Erythroblast (primary cell): ENCODE data around the gene ADCY5.

ENCODE experiments used
- DNase-seq, 2 experiments: peaks; one replicate each; lab custom pipeline; 2025; lab: John Stamatoyannopoulos, UW
- GATA1 ChIP-seq: IDR thresholded peaks from 2 replicates; pipeline ENCODE4 v1.6.1; 2011; ENCODE audit warnings: low read depth, mild to moderate bottlenecking, control low read depth, low read length, moderate library complexity
- POLR2A ChIP-seq: IDR thresholded peaks from 2 replicates; pipeline ENCODE4 v1.6.1; 2011; ENCODE audit warnings: mild to moderate bottlenecking, low read length

The ADCY5 gene

GRCh38 chr3:123388042-123388441 is 60.8 kb downstream of the ADCY5 start:
- TF ChIP-seq GATA1: no peak
- TF ChIP-seq POLR2A: no peak
- DNase-seq: no peak

- no peak for TF ChIP-seq GATA1
- TF ChIP-seq POLR2A: no peak
- DNase-seq: no peak
Observed at GRCh38 chr3:123387532-123387931, 61.4 kb downstream of the ADCY5 start.

GRCh38 chr3:123386477-123387040 is 62.3 kb downstream of the ADCY5 start:
- TF ChIP-seq POLR2A (no peak), GATA1 (no peak)
- no peak for DNase-seq

GRCh38 chr3:123385981-123386380 is 62.9 kb downstream of the ADCY5 start:
- TF ChIP-seq GATA1 (no peak), POLR2A (no peak)
- peak in 1 of 2 experiments; percentile 28 for DNase-seq

- TF ChIP-seq POLR2A (no peak), GATA1 (no peak)
- no peak for DNase-seq
Observed at GRCh38 chr3:123385499-123385898, 63.4 kb downstream of the ADCY5 start.

- DNase-seq: no peak
- TF ChIP-seq POLR2A: no peak
- TF ChIP-seq GATA1: no peak
Observed at GRCh38 chr3:123385001-123385401, 63.9 kb downstream of the ADCY5 start.

GRCh38 chr3:123384256-123384655 is 64.6 kb downstream of the ADCY5 start:
- TF ChIP-seq GATA1: no peak

GRCh38 chr3:123383091-123384053 is 65.5 kb downstream of the ADCY5 start:
- TF ChIP-seq POLR2A (no peak), GATA1 (no peak)
- no peak for DNase-seq

More at GRCh38 chr3:123384256-123384655, 64.6 kb downstream of the ADCY5 start:
- no peak for DNase-seq

GRCh38 chr3:123380261-123380660 is 68.6 kb downstream of the ADCY5 start:
- TF ChIP-seq GATA1: no peak
- TF ChIP-seq POLR2A: no peak
- DNase-seq: no peak

GRCh38 chr3:123379041-123379830 is 69.7 kb downstream of the ADCY5 start:
- no peak for DNase-seq
- TF ChIP-seq POLR2A (no peak), GATA1 (no peak)

- TF ChIP-seq POLR2A (no peak), GATA1 (no peak)
- no peak for DNase-seq
Observed at GRCh38 chr3:123378409-123378915, 70.4 kb downstream of the ADCY5 start.

GRCh38 chr3:123377243-123377740 is 71.6 kb downstream of the ADCY5 start:
- no peak for DNase-seq
- no peak for TF ChIP-seq GATA1
- no peak for TF ChIP-seq POLR2A
